ENCODE results near the gene TAGLN3.

The TAGLN3 gene

GRCh38 chr3:111980716-111981456, 17.8 kb upstream of the TAGLN3 start:
- Histone ChIP-seq H3K4me1 (ENCODE audit: control insufficient read depth, insufficient read depth, low read length) (peaks cover 5% of the 10 kb centered on the region), H3K27me3 (ENCODE audit: control insufficient read depth, insufficient read depth, low read length) (no peaks in the 10 kb centered on the region), H3K4me3 (ENCODE audit: low read length) (no peak overlapping the region), H3K36me3 (ENCODE audit: control insufficient read depth, insufficient read depth, low read length) (no peaks in the 10 kb centered on the region), H3K9ac (ENCODE audit: low read length) (no peak overlapping the region), H3K9me3 (ENCODE audit: control insufficient read depth, low read length) (no peaks in the 10 kb centered on the region)

- Histone ChIP-seq H3K9me3 (ENCODE audit: control insufficient read depth, low read length) (no peaks in the 10 kb centered on the region), H3K27me3 (ENCODE audit: control insufficient read depth, insufficient read depth, low read length) (no peaks in the 10 kb centered on the region), H3K36me3 (ENCODE audit: control insufficient read depth, insufficient read depth, low read length) (no peaks in the 10 kb centered on the region), H3K4me1 (ENCODE audit: control insufficient read depth, insufficient read depth, low read length) (peaks cover 5% of the 10 kb centered on the region), H3K9ac (ENCODE audit: low read length) (no peak overlapping the region), H3K4me3 (ENCODE audit: low read length) (no peak overlapping the region)
Measured at GRCh38 chr3:111981457-111981763, 17.3 kb upstream of the TAGLN3 start.

GRCh38 chr3:111984636-111985298, 14.0 kb upstream of the TAGLN3 start:
- Histone ChIP-seq H3K27me3 (ENCODE audit: control insufficient read depth, insufficient read depth, low read length) (no peaks in the 10 kb centered on the region), H3K9me3 (ENCODE audit: control insufficient read depth, low read length) (no peaks in the 10 kb centered on the region), H3K4me1 (ENCODE audit: control insufficient read depth, insufficient read depth, low read length) (peaks cover 5% of the 10 kb centered on the region), H3K4me3 (ENCODE audit: low read length) (no peak overlapping the region), H3K36me3 (ENCODE audit: control insufficient read depth, insufficient read depth, low read length) (no peaks in the 10 kb centered on the region), H3K9ac (ENCODE audit: low read length) (no peak overlapping the region)

- peaks cover 2% of the 10 kb centered on the region for H3K4me1 ChIP-seq (ENCODE audit: control insufficient read depth, insufficient read depth, low read length)
- no peaks in the 10 kb centered on the region for H3K27me3 ChIP-seq (ENCODE audit: control insufficient read depth, insufficient read depth, low read length)
- no peak overlapping the region for H3K4me3 ChIP-seq (ENCODE audit: low read length)
- H3K36me3 ChIP-seq (ENCODE audit: control insufficient read depth, insufficient read depth, low read length) = no peaks in the 10 kb centered on the region
- no peaks in the 10 kb centered on the region for H3K9me3 ChIP-seq (ENCODE audit: control insufficient read depth, low read length)
- no peak overlapping the region for H3K9ac ChIP-seq (ENCODE audit: low read length)
Measured at GRCh38 chr3:111986800-111987199, 11.9 kb upstream of the TAGLN3 start.

- H3K9ac ChIP-seq (ENCODE audit: low read length) = no peak overlapping the region
Measured at GRCh38 chr3:111989061-111989678, 9.6 kb upstream of the TAGLN3 start.

GRCh38 chr3:111993038-111993437, 5.7 kb upstream of the TAGLN3 start:
- Histone ChIP-seq H3K9ac (ENCODE audit: low read length) (no peak overlapping the region), H3K36me3 (ENCODE audit: control insufficient read depth, insufficient read depth, low read length) (no peaks in the 10 kb centered on the region), H3K4me1 (ENCODE audit: control insufficient read depth, insufficient read depth, low read length) (no peaks in the 10 kb centered on the region), H3K4me3 (ENCODE audit: low read length) (no peak overlapping the region), H3K27me3 (ENCODE audit: control insufficient read depth, insufficient read depth, low read length) (no peaks in the 10 kb centered on the region), H3K9me3 (ENCODE audit: control insufficient read depth, low read length) (no peaks in the 10 kb centered on the region)

More at GRCh38 chr3:111989061-111989678, 9.6 kb upstream of the TAGLN3 start:
- H3K4me3 ChIP-seq (ENCODE audit: low read length) = no peak overlapping the region
- no peaks in the 10 kb centered on the region for H3K9me3 ChIP-seq (ENCODE audit: control insufficient read depth, low read length)
- H3K27me3 ChIP-seq (ENCODE audit: control insufficient read depth, insufficient read depth, low read length) = no peaks in the 10 kb centered on the region
- no peaks in the 10 kb centered on the region for H3K4me1 ChIP-seq (ENCODE audit: control insufficient read depth, insufficient read depth, low read length)
- no peaks in the 10 kb centered on the region for H3K36me3 ChIP-seq (ENCODE audit: control insufficient read depth, insufficient read depth, low read length)

- peaks cover 7% of the 10 kb centered on the region for H3K4me1 ChIP-seq (ENCODE audit: control insufficient read depth, insufficient read depth, low read length)
- H3K9me3 ChIP-seq (ENCODE audit: control insufficient read depth, low read length) = no peaks in the 10 kb centered on the region
- H3K36me3 ChIP-seq (ENCODE audit: control insufficient read depth, insufficient read depth, low read length) = no peaks in the 10 kb centered on the region
- no peak overlapping the region for H3K4me3 ChIP-seq (ENCODE audit: low read length)
- H3K9ac ChIP-seq (ENCODE audit: low read length) = peak overlapping the region; percentile 30
- H3K27me3 ChIP-seq (ENCODE audit: control insufficient read depth, insufficient read depth, low read length) = peaks cover 16% of the 10 kb centered on the region
Measured at GRCh38 chr3:111999484-112000324, 982 bp downstream of the TAGLN3 start.

GRCh38 chr3:112000367-112000771, 1.6 kb downstream of the TAGLN3 start:
- H3K36me3 ChIP-seq (ENCODE audit: control insufficient read depth, insufficient read depth, low read length) = no peaks in the 10 kb centered on the region
- no peak overlapping the region for H3K4me3 ChIP-seq (ENCODE audit: low read length)
- peaks cover 7% of the 10 kb centered on the region for H3K4me1 ChIP-seq (ENCODE audit: control insufficient read depth, insufficient read depth, low read length)
- no peak overlapping the region for H3K9ac ChIP-seq (ENCODE audit: low read length)
- H3K27me3 ChIP-seq (ENCODE audit: control insufficient read depth, insufficient read depth, low read length) = peaks cover 16% of the 10 kb centered on the region
- H3K9me3 ChIP-seq (ENCODE audit: control insufficient read depth, low read length) = no peaks in the 10 kb centered on the region

GRCh38 chr3:112000966-112001365, 2.2 kb downstream of the TAGLN3 start:
- Histone ChIP-seq H3K9ac (ENCODE audit: low read length) (no peak overlapping the region), H3K4me1 (ENCODE audit: control insufficient read depth, insufficient read depth, low read length) (peaks cover 7% of the 10 kb centered on the region)

GRCh38 chr3:112001526-112001925, 2.8 kb downstream of the TAGLN3 start:
- no peaks in the 10 kb centered on the region for H3K36me3 ChIP-seq (ENCODE audit: control insufficient read depth, insufficient read depth, low read length)
- peaks cover 7% of the 10 kb centered on the region for H3K4me1 ChIP-seq (ENCODE audit: control insufficient read depth, insufficient read depth, low read length)
- no peak overlapping the region for H3K4me3 ChIP-seq (ENCODE audit: low read length)
- H3K9ac ChIP-seq (ENCODE audit: low read length) = no peak overlapping the region
- peaks cover 16% of the 10 kb centered on the region for H3K27me3 ChIP-seq (ENCODE audit: control insufficient read depth, insufficient read depth, low read length)
- no peaks in the 10 kb centered on the region for H3K9me3 ChIP-seq (ENCODE audit: control insufficient read depth, low read length)

More at GRCh38 chr3:112000966-112001365, 2.2 kb downstream of the TAGLN3 start:
- Histone ChIP-seq H3K36me3 (ENCODE audit: control insufficient read depth, insufficient read depth, low read length) (no peaks in the 10 kb centered on the region), H3K27me3 (ENCODE audit: control insufficient read depth, insufficient read depth, low read length) (peaks cover 16% of the 10 kb centered on the region), H3K4me3 (ENCODE audit: low read length) (no peak overlapping the region), H3K9me3 (ENCODE audit: control insufficient read depth, low read length) (no peaks in the 10 kb centered on the region)

GRCh38 chr3:112002096-112002971, 3.6 kb downstream of the TAGLN3 start:
- Histone ChIP-seq H3K4me3 (ENCODE audit: low read length) (no peak overlapping the region), H3K27me3 (ENCODE audit: control insufficient read depth, insufficient read depth, low read length) (peaks cover 16% of the 10 kb centered on the region), H3K4me1 (ENCODE audit: control insufficient read depth, insufficient read depth, low read length) (peaks cover 7% of the 10 kb centered on the region)

More at GRCh38 chr3:112002096-112002971, 3.6 kb downstream of the TAGLN3 start:
- Histone ChIP-seq H3K9ac (ENCODE audit: low read length) (no peak overlapping the region), H3K9me3 (ENCODE audit: control insufficient read depth, low read length) (no peaks in the 10 kb centered on the region), H3K36me3 (ENCODE audit: control insufficient read depth, insufficient read depth, low read length) (no peaks in the 10 kb centered on the region)

Measured in mucosa of stomach (tissue), 1 donor.